PFSK-1 (cell line): Measurements from ENCODE around the gene RAB44.

Experiments
- FOXP2 ChIP-seq: optimal IDR thresholded peaks from 2 replicates; pipeline ENCODE3; 2011; ENCODE audit warnings: borderline replicate concordance, control low read depth, inconsistent platforms; ENCODE audit not compliant: insufficient read depth; ENCODE audit errors: extremely low read length, extremely low read depth
- POLR2AphosphoS5 ChIP-seq: IDR thresholded peaks from 2 replicates; pipeline ENCODE4 v1.6.1; 2012; ENCODE audit warnings: low read depth, mild to moderate bottlenecking, control low read depth, low read length, moderate library complexity
- SIN3A ChIP-seq: IDR thresholded peaks from 2 replicates; pipeline ENCODE4 v1.6.1; 2012; ENCODE audit warnings: mild to moderate bottlenecking, low read length, moderate library complexity, borderline replicate concordance; ENCODE audit not compliant: insufficient read depth
- TAF1 ChIP-seq: IDR thresholded peaks from 2 replicates; pipeline ENCODE4 v1.6.1; 2012; ENCODE audit warnings: low read length, control low read depth, borderline replicate concordance; ENCODE audit not compliant: insufficient read depth
- TF ChIP-seq, protein P1 (sequence below), 2 experiments: IDR thresholded peaks; 2 replicates each; pipeline versions ENCODE4 v1.6.1 to v1.8.0; 2011 to 2012; ENCODE audit warnings: low read depth in 2 of 2, low read length in 2 of 2, control low read depth in 1 of 2, inconsistent platforms in 1 of 2, mild to moderate bottlenecking in 1 of 2, moderate library complexity in 1 of 2; ENCODE audit not compliant: insufficient read depth in 1 of 2

Gene RAB44

GRCh38 chr6:36765190-36765589, 67.6 kb downstream of the RAB44 start:
- no peak for TF ChIP-seq TAF1
- TF ChIP-seq SIN3A, result no peak
- TF ChIP-seq POLR2AphosphoS5, result no peak
- TF ChIP-seq FOXP2, result no peak
- TF ChIP-seq, protein P1, sequence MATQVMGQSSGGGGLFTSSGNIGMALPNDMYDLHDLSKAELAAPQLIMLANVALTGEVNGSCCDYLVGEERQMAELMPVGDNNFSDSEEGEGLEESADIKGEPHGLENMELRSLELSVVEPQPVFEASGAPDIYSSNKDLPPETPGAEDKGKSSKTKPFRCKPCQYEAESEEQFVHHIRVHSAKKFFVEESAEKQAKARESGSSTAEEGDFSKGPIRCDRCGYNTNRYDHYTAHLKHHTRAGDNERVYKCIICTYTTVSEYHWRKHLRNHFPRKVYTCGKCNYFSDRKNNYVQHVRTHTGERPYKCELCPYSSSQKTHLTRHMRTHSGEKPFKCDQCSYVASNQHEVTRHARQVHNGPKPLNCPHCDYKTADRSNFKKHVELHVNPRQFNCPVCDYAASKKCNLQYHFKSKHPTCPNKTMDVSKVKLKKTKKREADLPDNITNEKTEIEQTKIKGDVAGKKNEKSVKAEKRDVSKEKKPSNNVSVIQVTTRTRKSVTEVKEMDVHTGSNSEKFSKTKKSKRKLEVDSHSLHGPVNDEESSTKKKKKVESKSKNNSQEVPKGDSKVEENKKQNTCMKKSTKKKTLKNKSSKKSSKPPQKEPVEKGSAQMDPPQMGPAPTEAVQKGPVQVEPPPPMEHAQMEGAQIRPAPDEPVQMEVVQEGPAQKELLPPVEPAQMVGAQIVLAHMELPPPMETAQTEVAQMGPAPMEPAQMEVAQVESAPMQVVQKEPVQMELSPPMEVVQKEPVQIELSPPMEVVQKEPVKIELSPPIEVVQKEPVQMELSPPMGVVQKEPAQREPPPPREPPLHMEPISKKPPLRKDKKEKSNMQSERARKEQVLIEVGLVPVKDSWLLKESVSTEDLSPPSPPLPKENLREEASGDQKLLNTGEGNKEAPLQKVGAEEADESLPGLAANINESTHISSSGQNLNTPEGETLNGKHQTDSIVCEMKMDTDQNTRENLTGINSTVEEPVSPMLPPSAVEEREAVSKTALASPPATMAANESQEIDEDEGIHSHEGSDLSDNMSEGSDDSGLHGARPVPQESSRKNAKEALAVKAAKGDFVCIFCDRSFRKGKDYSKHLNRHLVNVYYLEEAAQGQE (IDR thresholded peaks at IDR 0.05; ENCODE audit: insufficient read depth in 1 of 2, low read depth in 2 of 2, low read length in 2 of 2), result no peak

- TF ChIP-seq POLR2AphosphoS5 (no peak), FOXP2 (no peak), SIN3A (no peak), TAF1 (no peak)
- TF ChIP-seq, protein P1 (IDR thresholded peaks at IDR 0.05; ENCODE audit: insufficient read depth in 1 of 2, low read depth in 2 of 2, low read length in 2 of 2), result no peak
Observed at GRCh38 chr6:36765594-36766398, 68.2 kb downstream of the RAB44 start.

GRCh38 chr6:36766399-36766945, 68.8 kb downstream of the RAB44 start:
- TF ChIP-seq SIN3A (no peak), FOXP2 (no peak), TAF1 (no peak), POLR2AphosphoS5 (no peak)
- TF ChIP-seq, protein P1 (IDR thresholded peaks at IDR 0.05; ENCODE audit: insufficient read depth in 1 of 2, low read depth in 2 of 2, low read length in 2 of 2), result no peak

GRCh38 chr6:36769183-36769675, 71.6 kb downstream of the RAB44 start:
- TF ChIP-seq FOXP2, result no peak
- TF ChIP-seq TAF1, result no peak
- no peak for TF ChIP-seq POLR2AphosphoS5
- no peak for TF ChIP-seq SIN3A
- TF ChIP-seq, protein P1 (IDR thresholded peaks at IDR 0.05; ENCODE audit: insufficient read depth in 1 of 2, low read depth in 2 of 2, low read length in 2 of 2), result no peak
